GM23248 (cell line): ENCODE data around the gene NOL4L. TPM values are rescaled to one million over a fixed set of nuclear protein-coding genes. Genes with fewer than 3 reads are reported as not detected.

Source experiments
- DNase-seq: peaks from one replicate; pipeline ENCODE4 v3.0.0-alpha.2; 2015
- H2AFZ ChIP-seq: fragments of 200-600 bp; sonication (generic); 2 replicates; pipeline ENCODE4 v1.6.1; 2016; ENCODE audit warnings: antibody characterized with exemption
- H3F3A ChIP-seq: fragments of 200-600 bp; sonication (generic); 2 replicates; pipeline ENCODE4 v1.6.1; 2016; ENCODE audit warnings: mild to moderate bottlenecking, antibody characterized with exemption, mixed run types; ENCODE audit not compliant: insufficient read depth
- H3K27ac ChIP-seq: fragments of 200-600 bp; sonication (generic); 2 replicates; pipeline ENCODE4 v1.5.1; 2016; ENCODE audit warnings: mild to moderate bottlenecking
- H3K27me3 ChIP-seq: fragments of 200-600 bp; sonication (generic); replicated peaks from 2 replicates; pipeline ENCODE4 v1.6.1; 2016; ENCODE audit warnings: mild to moderate bottlenecking; ENCODE audit not compliant: insufficient read depth
- H3K36me3 ChIP-seq: fragments of 200-600 bp; sonication (generic); 2 replicates; pipeline ENCODE4 v1.6.1; 2016; ENCODE audit warnings: low read depth, mild to moderate bottlenecking
- H3K4me1 ChIP-seq: fragments of 200-600 bp; sonication (generic); 2 replicates; pipeline ENCODE4 v1.6.1; 2016; ENCODE audit warnings: mild to moderate bottlenecking; ENCODE audit not compliant: insufficient read depth
- H3K4me2 ChIP-seq: fragments of 200-600 bp; sonication (generic); one replicate; pipeline ENCODE4 v1.6.1; 2016; ENCODE audit warnings: mild to moderate bottlenecking; ENCODE audit not compliant: unreplicated experiment
- H3K4me3 ChIP-seq: fragments of 200-600 bp; sonication (generic); 2 replicates; pipeline ENCODE4 v1.5.1; 2016; ENCODE audit warnings: mild to moderate bottlenecking
- H3K79me2 ChIP-seq: fragments of 200-600 bp; sonication (generic); 2 replicates; pipeline ENCODE4 v1.6.1; 2016; ENCODE audit warnings: mild to moderate bottlenecking; ENCODE audit not compliant: insufficient read depth
- H3K9ac ChIP-seq: fragments of 200-600 bp; sonication (generic); 2 replicates; pipeline ENCODE4 v1.6.1; 2016; ENCODE audit warnings: mild to moderate bottlenecking
- H3K9me2 ChIP-seq: fragments of 200-600 bp; sonication (generic); 2 replicates; pipeline ENCODE4 v1.6.1; 2016; ENCODE audit warnings: mixed run types, mild to moderate bottlenecking, moderate library complexity; ENCODE audit not compliant: insufficient read depth
- H3K9me3 ChIP-seq: fragments of 200-600 bp; sonication (generic); one replicate; pipeline ENCODE4 v1.6.1; 2017; ENCODE audit warnings: low read depth
- H4K20me1 ChIP-seq: fragments of 200-600 bp; sonication (generic); 2 replicates; pipeline ENCODE4 v1.6.0; 2016; ENCODE audit not compliant: insufficient read depth
- EZH2 ChIP-seq: fragments of 200-600 bp; sonication (generic); IDR thresholded peaks from 2 replicates; pipeline ENCODE4 v1.6.1; 2018; ENCODE audit warnings: antibody characterized with exemption, mild to moderate bottlenecking; ENCODE audit not compliant: insufficient read depth, poor library complexity, severe bottlenecking
- EZH2phosphoT487 ChIP-seq: fragments of 200-600 bp; sonication (generic); IDR thresholded peaks from 2 replicates; pipeline ENCODE4 v1.6.1; 2018; ENCODE audit warnings: antibody characterized with exemption, moderate library complexity, mild to moderate bottlenecking, low read depth; ENCODE audit not compliant: insufficient read depth
- WGBS, 2 experiments: methylation state at CpG; one replicate each; pipeline ENCODE4 v1.1.6; 2015 to 2017; ENCODE audit warnings: low lambda C conversion rate in 2 of 2, low coverage in 1 of 2; ENCODE audit errors: missing lambda C conversion rate in 2 of 2; 5-methylcytosine and 5-hydroxymethylcytosine counted together
- in situ Hi-C: fragments of 300-500 bp; cut with MboI; formaldehyde crosslinking; loops from 2 replicates; pipeline ENCODE4 v1.15.0; 2020
- polyA plus RNA-seq: library from polyadenylated mRNA; unstranded; fragments of >200 nt; fragmentation: Nextera tagmentation; extraction: Ambion mirVana; gene quantifications from 2 replicates; pipeline ENCODE4 v1.2.1, GENCODE V29; 2016
- total RNA-seq: library from RNA; depleted of rRNA; stranded (reverse); fragments of >200 nt; shearing (Covaris generic); gene quantifications from 2 replicates; pipeline ENCODE4 v1.2.3, GENCODE V29; 2014

NOL4L gene
- total and polyA plus RNA-seq, 2 experiments from 2014 or later: 5.2 to 7.9 TPM

DNA sequence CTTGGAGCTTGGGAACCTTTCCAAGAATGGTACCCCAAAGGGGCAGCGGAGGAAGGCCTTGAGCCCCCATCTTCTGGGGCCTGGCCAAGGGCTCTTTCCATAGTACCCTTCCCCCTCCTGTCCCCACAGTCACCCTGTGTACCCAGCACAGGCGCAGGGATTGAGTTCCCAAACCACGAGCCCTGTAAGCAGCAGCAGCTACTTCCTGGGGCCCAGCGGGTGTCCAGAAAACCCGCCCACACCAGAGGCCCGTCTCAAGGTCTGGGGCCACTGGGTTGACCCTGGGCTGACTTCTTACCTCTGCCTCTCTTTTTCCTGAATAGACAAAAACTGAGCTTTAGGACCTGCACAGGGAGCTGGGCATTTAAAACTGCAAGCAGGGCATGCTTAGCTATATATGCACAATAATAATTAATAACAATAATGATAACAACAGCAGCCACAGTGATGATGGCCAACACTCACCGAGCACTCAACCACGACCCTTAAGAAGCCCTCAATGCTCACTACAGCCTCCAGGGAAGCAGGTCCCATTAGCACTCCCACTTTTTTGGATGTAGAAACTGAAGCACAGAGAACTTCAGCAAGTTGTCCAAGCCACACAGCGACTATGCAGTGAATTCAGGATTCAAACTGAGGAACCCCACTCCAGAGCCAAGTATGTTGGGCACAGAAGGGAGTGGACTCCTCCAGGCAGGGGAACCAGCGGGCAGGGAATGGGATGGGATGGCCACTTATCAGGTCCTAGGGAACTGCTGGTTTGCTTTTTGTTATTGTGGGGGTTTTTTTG, 14.5 kb downstream of the NOL4L start:
- Histone ChIP-seq H3K9me2 (no peaks in the 10 kb centered on the region), H3K36me3 (no peaks in the 10 kb centered on the region), H3F3A (no peaks in the 10 kb centered on the region), H3K4me2 (no peak overlapping the region), H3K9me3 (no peaks in the 10 kb centered on the region), H3K9ac (no peak overlapping the region), H3K27me3 (no peaks in the 10 kb centered on the region), H4K20me1 (no peaks in the 10 kb centered on the region), H3K4me1 (peaks cover 15% of the 10 kb centered on the region), H3K79me2 (no peaks in the 10 kb centered on the region; the same call in 1 of the 2 replicates), H2AFZ (no peak overlapping the region), H3K4me3 (no peak overlapping the region), H3K27ac (no peak overlapping the region)
- DNase-seq: peak; percentile 37
- no peak for TF ChIP-seq EZH2phosphoT487
- no peak for TF ChIP-seq EZH2
- WGBS, 2 experiments: 63 to 64% methylated on average over 10 of the region's 10 CpGs
- in situ Hi-C loops: no loop called here

DNA sequence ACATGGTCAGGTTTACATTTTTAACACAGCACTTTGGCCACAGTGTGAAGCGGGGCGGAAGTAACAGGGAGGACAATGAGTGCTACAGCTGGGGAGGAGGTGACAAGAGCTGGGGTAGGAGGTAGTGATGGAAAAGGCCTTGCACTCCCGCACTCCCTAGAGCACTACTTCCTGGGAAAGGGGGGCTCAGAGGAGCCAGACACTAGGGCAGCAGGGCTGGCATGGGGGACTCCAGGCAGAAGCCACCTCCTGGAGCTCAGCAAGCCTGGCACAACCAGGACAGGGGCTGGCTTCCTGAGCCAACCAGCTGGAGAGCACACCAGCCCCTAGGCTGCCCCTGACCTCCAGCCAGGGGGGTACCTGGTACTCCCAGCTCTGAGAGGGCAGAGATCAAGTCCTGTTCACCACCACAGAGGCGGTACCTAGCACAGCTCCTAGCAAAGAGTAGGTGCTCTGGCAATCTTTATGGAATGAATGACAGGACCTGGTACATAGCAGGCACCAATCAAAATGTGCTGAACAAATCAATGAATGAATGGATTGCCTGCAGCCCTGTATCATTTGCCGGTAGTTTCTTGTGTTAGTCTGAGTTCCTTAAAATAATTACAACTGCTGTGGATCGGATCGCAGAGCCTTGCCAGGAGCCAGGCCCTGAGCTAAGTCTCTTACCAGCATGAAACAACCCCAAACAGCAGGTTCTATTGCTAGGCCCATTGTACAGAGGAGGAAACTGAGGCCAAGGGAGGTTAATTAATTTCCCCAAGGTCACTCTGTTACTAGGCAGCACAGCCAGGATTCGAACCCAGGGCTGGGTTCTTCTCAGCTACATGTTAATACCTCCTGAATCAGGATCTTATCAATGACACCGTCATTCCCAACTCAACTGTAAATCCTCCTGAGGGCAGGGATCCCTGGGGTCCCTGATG, 15.5 kb downstream of the NOL4L start:
- peaks cover 12% of the 10 kb centered on the region for H3K4me1 ChIP-seq
- no peaks in the 10 kb centered on the region for H3K27me3 ChIP-seq
- in situ Hi-C loops: no loop called here
- no peaks in the 10 kb centered on the region for H3K36me3 ChIP-seq
- no peak overlapping the region for H2AFZ ChIP-seq
- TF ChIP-seq EZH2phosphoT487 (no peak), EZH2 (no peak)
- no peaks in the 10 kb centered on the region for H3K9me2 ChIP-seq
- H3K4me2 ChIP-seq: no peak overlapping the region
- H3K27ac ChIP-seq: no peak overlapping the region
- no peak overlapping the region for H3K4me3 ChIP-seq
- no peaks in the 10 kb centered on the region; the same call in 1 of the 2 replicates for H3K79me2 ChIP-seq
- H4K20me1 ChIP-seq: no peaks in the 10 kb centered on the region
- no peaks in the 10 kb centered on the region for H3F3A ChIP-seq
- no peak overlapping the region for H3K9ac ChIP-seq
- DNase-seq: no peak
- 79 to 88% methylated on average over 9 of the region's 9 CpGs for WGBS, 2 experiments
- no peaks in the 10 kb centered on the region for H3K9me3 ChIP-seq

DNA sequence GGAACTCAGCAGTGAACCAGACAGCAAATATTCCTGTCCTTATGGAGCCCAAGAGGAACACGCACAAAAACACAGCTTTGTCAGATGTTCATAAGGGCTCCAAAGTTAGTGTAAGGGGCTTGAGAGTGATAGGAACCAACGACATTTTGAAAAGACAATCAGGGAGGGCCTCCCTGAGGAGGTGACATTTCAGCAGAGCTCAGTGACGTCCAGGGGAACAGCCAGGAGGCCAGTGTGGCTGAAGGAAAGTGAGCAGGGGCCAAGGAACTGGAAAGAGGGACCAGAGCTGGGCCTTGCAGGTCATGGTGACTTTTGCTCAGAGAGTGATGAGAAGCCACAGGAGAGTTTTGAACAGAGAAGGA, 16.1 kb downstream of the NOL4L start:
- no peak overlapping the region for H3K9ac ChIP-seq
- in situ Hi-C loops: no loop called here
- H3K4me2 ChIP-seq: no peak overlapping the region
- H3K27me3 ChIP-seq: no peaks in the 10 kb centered on the region
- H2AFZ ChIP-seq: no peak overlapping the region
- peaks cover 7% of the 10 kb centered on the region; the same call in 1 of the 2 replicates for H3K4me1 ChIP-seq
- DNase-seq: no peak
- H3K4me3 ChIP-seq: no peak overlapping the region
- H3K9me2 ChIP-seq: no peaks in the 10 kb centered on the region
- no peaks in the 10 kb centered on the region for H3K36me3 ChIP-seq
- TF ChIP-seq EZH2 (no peak), EZH2phosphoT487 (no peak)
- no peaks in the 10 kb centered on the region for H3F3A ChIP-seq
- no peaks in the 10 kb centered on the region for H4K20me1 ChIP-seq
- H3K9me3 ChIP-seq: no peaks in the 10 kb centered on the region
- no peak overlapping the region for H3K27ac ChIP-seq
- no peaks in the 10 kb centered on the region; the same call in 1 of the 2 replicates for H3K79me2 ChIP-seq
- 67 to 68% methylated on average over 3 of the region's 3 CpGs for WGBS, 2 experiments

DNA sequence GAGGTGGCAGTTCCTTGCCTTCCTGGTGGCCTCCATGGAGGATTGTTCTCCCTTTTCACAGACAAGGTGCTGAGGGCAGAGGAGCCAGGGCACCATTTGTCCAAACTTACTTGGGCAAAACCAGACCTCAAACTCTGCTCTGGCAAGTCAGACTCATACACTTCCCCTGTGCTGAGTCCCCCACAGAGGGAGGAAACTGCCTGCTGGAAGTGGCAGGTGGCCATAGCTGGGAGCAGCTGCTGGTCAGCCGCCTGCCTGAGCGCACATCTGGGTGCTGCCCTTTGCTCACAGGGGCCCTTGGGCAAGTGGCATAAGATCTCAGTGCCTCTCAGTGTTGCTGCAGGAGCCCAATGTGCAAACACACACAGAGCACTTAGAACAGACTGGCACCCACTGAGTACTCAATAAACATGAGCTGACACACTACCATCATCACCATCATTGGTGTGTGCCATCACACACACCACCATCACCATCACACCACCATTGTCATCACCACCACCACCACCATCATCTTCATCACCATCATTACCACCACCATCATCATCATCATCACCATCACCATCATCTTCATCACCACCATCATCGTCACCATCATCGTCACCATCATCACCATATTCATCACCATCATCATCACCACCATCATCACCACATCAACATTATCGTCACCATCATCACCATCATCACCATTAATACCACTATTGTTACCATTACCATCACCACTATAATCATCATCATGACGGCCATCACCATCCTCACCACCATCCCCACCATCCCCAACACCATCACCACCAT, 17.6 kb downstream of the NOL4L start:
- H3K9ac ChIP-seq: no peak overlapping the region
- 82 to 87% methylated on average over 6 of the region's 6 CpGs for WGBS, 2 experiments
- H3K36me3 ChIP-seq: no peaks in the 10 kb centered on the region
- no peaks in the 10 kb centered on the region for H3K9me3 ChIP-seq
- no peaks in the 10 kb centered on the region for H3K27me3 ChIP-seq
- no peaks in the 10 kb centered on the region for H3K9me2 ChIP-seq
- no peak overlapping the region for H3K4me3 ChIP-seq
- H3K4me2 ChIP-seq: no peak overlapping the region
- H3K79me2 ChIP-seq: no peaks in the 10 kb centered on the region
- no peak for DNase-seq
- no peak for TF ChIP-seq EZH2phosphoT487
- no peak for TF ChIP-seq EZH2
- no peak overlapping the region for H3K27ac ChIP-seq
- in situ Hi-C loops: no loop called here
- no peaks in the 10 kb centered on the region for H3F3A ChIP-seq
- peaks cover 7% of the 10 kb centered on the region; the same call in 1 of the 2 replicates for H3K4me1 ChIP-seq
- no peak overlapping the region for H2AFZ ChIP-seq
- no peaks in the 10 kb centered on the region for H4K20me1 ChIP-seq
